22Rv1 (cell line): ENCODE measurements around the gene COLQ.

Experiments used
- ZFX ChIP-seq: fragments of 450-650 bp; IDR thresholded peaks from 2 replicates; pipeline ENCODE4 v1.6.1; 2017; ENCODE audit warnings: antibody characterized with exemption, borderline replicate concordance
- TF ChIP-seq, protein P1 (sequence below): fragments of 450-650 bp; IDR thresholded peaks from 2 replicates; pipeline ENCODE4 v1.5.1; 2017; ENCODE audit warnings: mild to moderate bottlenecking

DNA sequence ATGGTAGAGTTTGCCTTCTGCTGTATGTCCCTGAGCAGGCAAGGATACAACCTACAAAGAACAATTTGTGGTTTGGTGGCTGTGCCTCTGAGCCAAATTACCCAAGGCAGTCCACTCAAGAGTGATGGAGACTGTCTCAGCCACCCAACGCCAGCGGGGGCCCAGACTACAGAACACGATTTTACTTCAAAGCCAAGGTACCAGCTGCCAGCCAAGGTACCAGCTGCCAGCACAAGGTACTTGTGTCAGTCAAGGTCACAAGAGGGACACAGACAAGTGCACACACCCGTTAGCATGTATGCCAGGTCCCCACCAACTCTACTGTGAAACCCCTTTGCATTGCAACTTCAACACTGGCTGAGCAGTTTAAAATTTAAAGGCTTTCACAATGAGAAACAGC, 23.5 kb downstream of the COLQ start:
- TF ChIP-seq, protein P1, sequence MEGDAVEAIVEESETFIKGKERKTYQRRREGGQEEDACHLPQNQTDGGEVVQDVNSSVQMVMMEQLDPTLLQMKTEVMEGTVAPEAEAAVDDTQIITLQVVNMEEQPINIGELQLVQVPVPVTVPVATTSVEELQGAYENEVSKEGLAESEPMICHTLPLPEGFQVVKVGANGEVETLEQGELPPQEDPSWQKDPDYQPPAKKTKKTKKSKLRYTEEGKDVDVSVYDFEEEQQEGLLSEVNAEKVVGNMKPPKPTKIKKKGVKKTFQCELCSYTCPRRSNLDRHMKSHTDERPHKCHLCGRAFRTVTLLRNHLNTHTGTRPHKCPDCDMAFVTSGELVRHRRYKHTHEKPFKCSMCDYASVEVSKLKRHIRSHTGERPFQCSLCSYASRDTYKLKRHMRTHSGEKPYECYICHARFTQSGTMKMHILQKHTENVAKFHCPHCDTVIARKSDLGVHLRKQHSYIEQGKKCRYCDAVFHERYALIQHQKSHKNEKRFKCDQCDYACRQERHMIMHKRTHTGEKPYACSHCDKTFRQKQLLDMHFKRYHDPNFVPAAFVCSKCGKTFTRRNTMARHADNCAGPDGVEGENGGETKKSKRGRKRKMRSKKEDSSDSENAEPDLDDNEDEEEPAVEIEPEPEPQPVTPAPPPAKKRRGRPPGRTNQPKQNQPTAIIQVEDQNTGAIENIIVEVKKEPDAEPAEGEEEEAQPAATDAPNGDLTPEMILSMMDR = no peak
- no peak for TF ChIP-seq ZFX
